ENCODE data around the gene DNAJB7.
"Not testable (repeated sequence)": the region's sequence is repeated elsewhere in the genome, so short reads cannot be mapped to it uniquely, and the experiment has no call there.

Gene DNAJB7

GRCh38 chr22:40834619-40835018 is 27.3 kb downstream of the DNAJB7 start:
- TF ChIP-seq CTCF (IDR thresholded peaks at IDR 0.05) = no peak
- H3K4me3 Mint-ChIP-seq = no peak overlapping the region
- H3K27ac Mint-ChIP-seq = no peak overlapping the region
- no peaks in the 10 kb centered on the region for H3K27me3 Mint-ChIP-seq (ENCODE audit: low read depth, poor library complexity)
- DNase-seq = no peak
- no peaks in the 10 kb centered on the region for H3K9me3 Mint-ChIP-seq
- H3K36me3 Mint-ChIP-seq (ENCODE audit: low read depth) = peaks cover 78% of the 10 kb centered on the region
- H3K4me1 Mint-ChIP-seq = peaks cover 8% of the 10 kb centered on the region

- Mint-ChIP-seq H3K27me3 (ENCODE audit: low read depth, poor library complexity) (no peaks in the 10 kb centered on the region), H3K4me1 (no peaks in the 10 kb centered on the region), H3K27ac (no peak overlapping the region), H3K9me3 (no peaks in the 10 kb centered on the region), H3K4me3 (no peak overlapping the region), H3K36me3 (ENCODE audit: low read depth) (peaks cover 64% of the 10 kb centered on the region)
- no peak for TF ChIP-seq CTCF (IDR thresholded peaks at IDR 0.05)
- DNase-seq = no peak
Observed at GRCh38 chr22:40829131-40829530, 32.8 kb downstream of the DNAJB7 start.

- Mint-ChIP-seq H3K4me3 (no peak overlapping the region), H3K4me1 (no peaks in the 10 kb centered on the region), H3K27ac (peak overlapping the region; percentile 16), H3K9me3 (no peaks in the 10 kb centered on the region), H3K27me3 (ENCODE audit: low read depth, poor library complexity) (no peaks in the 10 kb centered on the region), H3K36me3 (ENCODE audit: low read depth) (peaks cover 63% of the 10 kb centered on the region)
- no peak for DNase-seq
- TF ChIP-seq CTCF (IDR thresholded peaks at IDR 0.05) = no peak
Observed at GRCh38 chr22:40826984-40827741, 34.8 kb downstream of the DNAJB7 start.

GRCh38 chr22:40826292-40826691 is 35.6 kb downstream of the DNAJB7 start:
- H3K27me3 Mint-ChIP-seq (ENCODE audit: low read depth, poor library complexity); H3K27ac Mint-ChIP-seq; H3K4me3 Mint-ChIP-seq; H3K4me1 Mint-ChIP-seq; DNase-seq; H3K9me3 Mint-ChIP-seq: not testable (repeated sequence)
- H3K36me3 Mint-ChIP-seq (ENCODE audit: low read depth) = peaks cover 60% of the 10 kb centered on the region

GRCh38 chr22:40823426-40823825 is 38.5 kb downstream of the DNAJB7 start:
- H3K36me3 Mint-ChIP-seq (ENCODE audit: low read depth) = peaks cover 38% of the 10 kb centered on the region
- DNase-seq = no peak
- H3K4me3 Mint-ChIP-seq = no peak overlapping the region
- H3K4me1 Mint-ChIP-seq = peaks cover 16% of the 10 kb centered on the region
- no peaks in the 10 kb centered on the region for H3K27me3 Mint-ChIP-seq (ENCODE audit: low read depth, poor library complexity)
- no peak for TF ChIP-seq CTCF (IDR thresholded peaks at IDR 0.05)
- H3K27ac Mint-ChIP-seq = no peak overlapping the region
- no peaks in the 10 kb centered on the region for H3K9me3 Mint-ChIP-seq

DNA sequence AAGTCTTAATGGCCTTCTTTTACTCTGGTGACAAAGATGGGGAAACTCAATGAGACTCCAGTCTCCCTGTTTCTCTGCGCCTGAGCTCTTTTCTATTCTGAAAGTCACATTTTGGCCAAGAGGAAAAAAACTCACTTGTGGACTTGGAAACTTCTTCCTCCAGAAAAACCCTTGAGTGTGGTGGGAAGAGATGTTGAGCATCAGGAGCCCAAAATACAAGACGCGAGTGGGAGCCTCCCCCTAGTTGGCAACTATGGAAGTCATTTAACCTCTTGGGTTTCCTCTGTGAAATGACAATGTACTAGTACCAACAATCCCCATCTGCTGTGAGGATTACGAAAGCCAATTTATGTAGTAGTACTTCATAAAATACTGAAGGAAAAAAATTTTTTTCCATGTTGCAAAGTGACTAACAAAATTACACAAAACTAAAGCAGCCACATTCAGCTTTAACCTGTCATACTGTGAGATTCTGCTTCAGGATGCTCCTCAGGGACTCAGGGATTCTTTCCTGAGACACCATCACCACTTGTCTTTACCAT is 42.2 kb downstream of the DNAJB7 start:
- Mint-ChIP-seq H3K36me3 (ENCODE audit: low read depth) (peaks cover 31% of the 10 kb centered on the region), H3K27ac (no peak overlapping the region), H3K4me1 (peaks cover 33% of the 10 kb centered on the region), H3K4me3 (peak overlapping the region; percentile 81), H3K9me3 (no peaks in the 10 kb centered on the region), H3K27me3 (ENCODE audit: low read depth, poor library complexity) (no peaks in the 10 kb centered on the region)
- no peak for DNase-seq
- TF ChIP-seq CTCF (IDR thresholded peaks at IDR 0.05) = no peak
